DMS153 treated with DMSO at 0.1 percent for 48 hours (cell line): ENCODE results near the gene TBPL2.

ENCODE experiments used
- DNase-seq: peaks from one replicate; lab custom pipeline; 2025; ENCODE audit not compliant: unreplicated experiment; lab: John Stamatoyannopoulos, UW

TBPL2 gene

DNA sequence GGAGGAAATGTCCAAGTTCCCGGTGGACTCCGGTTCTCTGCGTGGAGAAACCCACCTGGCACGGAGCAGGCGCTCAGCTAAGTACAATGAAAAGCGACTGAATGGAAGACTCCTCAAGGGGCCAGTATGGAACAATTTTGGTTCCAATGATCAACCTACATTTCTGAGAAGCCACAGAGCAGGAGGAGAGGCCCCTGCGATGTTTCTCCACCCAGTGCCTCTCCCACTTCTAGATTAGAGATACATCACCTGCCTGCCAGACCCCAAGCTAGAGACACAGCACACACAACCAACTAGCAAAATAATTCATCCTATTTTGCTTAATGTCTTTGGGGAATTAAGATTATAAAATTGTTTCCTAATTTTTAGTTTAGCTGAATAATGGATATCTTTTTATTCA is 67.6 kb downstream of the TBPL2 start:
- no peak for DNase-seq

DNA sequence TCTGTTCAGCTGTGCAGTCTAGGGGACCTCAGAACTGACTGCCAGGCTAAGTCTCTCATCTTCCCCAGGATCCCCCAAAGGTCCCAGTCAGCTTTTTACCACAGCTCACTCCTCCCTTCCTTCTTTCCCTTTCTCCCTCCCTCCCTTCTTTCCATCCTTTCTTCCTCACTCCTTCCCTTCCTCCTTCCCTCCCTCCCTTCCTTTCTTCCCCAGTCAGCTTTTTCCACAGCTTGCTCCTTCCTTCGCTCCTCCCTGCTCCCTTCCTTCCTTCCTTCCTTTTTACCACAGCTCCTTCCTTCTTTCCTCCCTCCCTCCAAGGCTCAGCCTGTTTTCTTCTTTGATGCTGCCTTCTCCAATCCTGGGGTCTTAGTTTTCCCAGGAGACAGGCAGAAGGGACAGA is 68.0 kb downstream of the TBPL2 start:
- no peak for DNase-seq

DNA sequence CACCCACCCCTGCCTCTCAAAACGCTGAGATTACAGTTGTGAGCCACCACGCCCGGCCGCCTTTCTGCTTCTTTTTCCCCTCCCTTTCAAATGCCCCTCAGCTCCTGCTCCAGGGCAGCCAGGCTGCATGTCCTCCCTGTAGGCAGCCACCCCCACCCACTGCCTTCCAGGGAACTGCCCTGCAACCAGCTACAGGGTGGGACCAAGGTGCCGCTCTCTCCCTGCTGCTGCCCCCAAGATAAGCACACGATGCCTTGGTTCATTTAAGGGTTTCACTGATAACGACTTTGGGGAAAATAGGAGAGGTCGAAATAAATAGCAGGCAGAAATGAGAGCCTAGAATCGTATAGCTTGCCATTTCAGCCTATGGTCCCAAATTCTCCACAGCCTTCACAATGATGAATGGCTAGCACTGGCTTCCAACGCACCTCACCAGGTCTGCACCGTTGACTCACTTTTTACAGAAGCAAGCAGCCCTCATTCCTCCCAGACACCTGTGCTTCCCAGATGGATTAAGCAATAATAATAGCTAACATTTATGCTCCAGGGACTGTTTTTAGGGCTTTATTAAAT is 69.4 kb downstream of the TBPL2 start:
- no peak for DNase-seq

DNA sequence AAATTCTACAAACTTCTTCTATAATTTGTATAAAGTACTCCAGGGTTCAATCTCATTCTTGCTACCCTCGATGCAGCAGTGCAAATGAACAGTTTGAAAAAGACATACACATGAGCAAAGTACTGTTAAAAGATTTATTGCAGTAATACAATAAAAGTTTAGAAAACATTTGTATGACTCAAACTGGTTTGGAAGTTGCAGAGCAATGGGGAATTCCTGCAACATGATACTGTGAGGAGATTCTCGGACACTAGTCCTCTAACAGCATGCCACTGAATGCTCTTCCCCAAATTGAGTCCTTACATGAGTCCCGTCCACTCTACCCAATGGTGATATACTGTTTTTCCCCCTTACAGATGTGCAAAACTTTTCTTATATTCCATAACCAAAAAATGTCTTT is 74.1 kb downstream of the TBPL2 start:
- no peak for DNase-seq
